Epithelial cell of esophagus (primary cell): ENCODE results near the gene ZNRF1.

Source experiments
- DNase-seq: peaks from one replicate; pipeline ENCODE4 v3.0.0; 2010; ENCODE audit warnings: low read depth
- H3K4me3 ChIP-seq: 2 replicates; pipeline ENCODE4 v1.5.1; 2011; ENCODE audit warnings: mild to moderate bottlenecking, low read length, control low read depth
- TF ChIP-seq, protein P1 (sequence below): IDR thresholded peaks from 2 replicates; pipeline ENCODE4 v1.5.1; 2011; ENCODE audit warnings: low read depth, mild to moderate bottlenecking, low read length, control low read depth, inconsistent platforms; ENCODE audit not compliant: insufficient read depth; ENCODE audit errors: missing control alignments

Gene ZNRF1

DNA sequence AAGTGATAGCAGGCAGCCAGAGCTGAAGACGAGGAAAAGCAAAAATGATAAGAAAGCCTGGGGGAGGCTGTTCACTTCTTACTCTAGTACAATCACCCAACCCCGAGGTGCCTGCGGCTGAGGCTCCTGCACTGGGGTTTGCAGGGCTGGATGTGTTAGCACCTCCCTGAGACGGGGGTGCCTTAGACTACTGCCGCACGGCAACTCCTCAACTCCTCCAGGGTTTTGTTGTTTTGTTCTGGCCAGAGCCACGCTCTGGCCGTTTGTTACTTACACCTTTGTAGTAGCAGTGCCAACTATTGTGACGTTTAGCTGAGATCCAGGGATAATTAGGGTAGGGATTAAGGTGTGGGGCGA, 66.3 kb downstream of the ZNRF1 start:
- TF ChIP-seq, protein P1, sequence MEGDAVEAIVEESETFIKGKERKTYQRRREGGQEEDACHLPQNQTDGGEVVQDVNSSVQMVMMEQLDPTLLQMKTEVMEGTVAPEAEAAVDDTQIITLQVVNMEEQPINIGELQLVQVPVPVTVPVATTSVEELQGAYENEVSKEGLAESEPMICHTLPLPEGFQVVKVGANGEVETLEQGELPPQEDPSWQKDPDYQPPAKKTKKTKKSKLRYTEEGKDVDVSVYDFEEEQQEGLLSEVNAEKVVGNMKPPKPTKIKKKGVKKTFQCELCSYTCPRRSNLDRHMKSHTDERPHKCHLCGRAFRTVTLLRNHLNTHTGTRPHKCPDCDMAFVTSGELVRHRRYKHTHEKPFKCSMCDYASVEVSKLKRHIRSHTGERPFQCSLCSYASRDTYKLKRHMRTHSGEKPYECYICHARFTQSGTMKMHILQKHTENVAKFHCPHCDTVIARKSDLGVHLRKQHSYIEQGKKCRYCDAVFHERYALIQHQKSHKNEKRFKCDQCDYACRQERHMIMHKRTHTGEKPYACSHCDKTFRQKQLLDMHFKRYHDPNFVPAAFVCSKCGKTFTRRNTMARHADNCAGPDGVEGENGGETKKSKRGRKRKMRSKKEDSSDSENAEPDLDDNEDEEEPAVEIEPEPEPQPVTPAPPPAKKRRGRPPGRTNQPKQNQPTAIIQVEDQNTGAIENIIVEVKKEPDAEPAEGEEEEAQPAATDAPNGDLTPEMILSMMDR: no peak
- no peak for DNase-seq
- no peak overlapping the region for H3K4me3 ChIP-seq

DNA sequence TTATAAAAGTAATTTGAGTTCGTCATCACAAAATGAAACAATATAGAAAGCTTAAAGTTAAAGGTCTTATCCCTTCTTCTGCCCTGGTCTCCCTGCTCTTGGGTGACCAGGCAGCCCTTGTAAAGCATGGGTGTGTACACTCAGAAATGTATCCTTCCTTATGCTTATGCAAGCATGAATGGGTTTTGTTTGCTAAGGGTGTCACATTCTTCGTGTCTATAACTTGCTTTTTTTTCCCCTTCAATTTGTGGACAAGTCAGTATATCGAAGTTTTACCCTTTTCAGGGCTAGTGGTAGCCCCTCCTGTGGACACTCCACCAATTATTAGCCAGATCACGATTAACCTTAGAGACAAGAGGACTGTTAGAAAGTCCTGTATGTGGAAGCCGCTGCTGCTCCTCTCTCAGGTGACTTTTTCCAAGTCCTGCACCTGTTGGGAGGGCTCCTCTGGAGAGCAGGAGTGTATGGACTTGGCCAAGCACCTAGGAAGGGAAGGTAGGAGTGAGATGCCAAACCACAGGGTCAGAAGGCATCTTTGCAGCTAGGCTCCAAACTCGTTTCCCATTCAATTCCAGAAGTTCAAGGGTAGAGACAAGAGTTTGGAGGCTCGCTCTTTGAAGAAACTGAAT, 66.8 kb downstream of the ZNRF1 start:
- H3K4me3 ChIP-seq: no peak overlapping the region
- DNase-seq: peak; percentile 50

DNA sequence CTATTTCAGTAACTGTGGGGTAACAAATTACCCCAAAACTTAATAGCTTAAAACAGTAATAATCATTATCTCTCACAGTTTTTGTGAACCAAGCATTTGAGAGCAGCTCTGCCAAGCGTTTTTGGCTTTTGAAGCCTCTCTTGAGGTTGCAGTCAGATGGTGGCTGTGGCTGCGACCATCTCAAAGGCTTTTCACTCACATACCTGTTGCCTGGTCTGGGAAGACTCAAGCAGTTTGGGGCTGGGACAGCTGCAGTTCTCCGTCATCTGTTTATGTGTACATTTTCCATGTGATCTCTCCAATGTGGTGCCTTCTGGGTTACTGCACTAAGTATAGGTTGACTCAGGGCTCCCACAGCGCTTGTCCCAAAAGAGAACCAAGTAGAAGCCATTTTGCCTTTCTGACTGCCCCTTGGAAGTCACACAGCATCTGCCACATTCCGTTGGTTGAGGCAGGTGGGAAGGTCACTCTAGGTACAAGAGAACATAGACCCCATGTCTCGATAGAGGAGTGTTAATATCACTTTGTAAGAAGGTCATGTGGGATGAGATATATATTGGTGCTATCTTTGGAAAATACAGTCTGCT, 68.1 kb downstream of the ZNRF1 start:
- no peak overlapping the region for H3K4me3 ChIP-seq
- TF ChIP-seq, protein P1: no peak
- no peak for DNase-seq

More for the DNA sequence above, 66.8 kb downstream of the ZNRF1 start:
- TF ChIP-seq, protein P1: no peak

DNA sequence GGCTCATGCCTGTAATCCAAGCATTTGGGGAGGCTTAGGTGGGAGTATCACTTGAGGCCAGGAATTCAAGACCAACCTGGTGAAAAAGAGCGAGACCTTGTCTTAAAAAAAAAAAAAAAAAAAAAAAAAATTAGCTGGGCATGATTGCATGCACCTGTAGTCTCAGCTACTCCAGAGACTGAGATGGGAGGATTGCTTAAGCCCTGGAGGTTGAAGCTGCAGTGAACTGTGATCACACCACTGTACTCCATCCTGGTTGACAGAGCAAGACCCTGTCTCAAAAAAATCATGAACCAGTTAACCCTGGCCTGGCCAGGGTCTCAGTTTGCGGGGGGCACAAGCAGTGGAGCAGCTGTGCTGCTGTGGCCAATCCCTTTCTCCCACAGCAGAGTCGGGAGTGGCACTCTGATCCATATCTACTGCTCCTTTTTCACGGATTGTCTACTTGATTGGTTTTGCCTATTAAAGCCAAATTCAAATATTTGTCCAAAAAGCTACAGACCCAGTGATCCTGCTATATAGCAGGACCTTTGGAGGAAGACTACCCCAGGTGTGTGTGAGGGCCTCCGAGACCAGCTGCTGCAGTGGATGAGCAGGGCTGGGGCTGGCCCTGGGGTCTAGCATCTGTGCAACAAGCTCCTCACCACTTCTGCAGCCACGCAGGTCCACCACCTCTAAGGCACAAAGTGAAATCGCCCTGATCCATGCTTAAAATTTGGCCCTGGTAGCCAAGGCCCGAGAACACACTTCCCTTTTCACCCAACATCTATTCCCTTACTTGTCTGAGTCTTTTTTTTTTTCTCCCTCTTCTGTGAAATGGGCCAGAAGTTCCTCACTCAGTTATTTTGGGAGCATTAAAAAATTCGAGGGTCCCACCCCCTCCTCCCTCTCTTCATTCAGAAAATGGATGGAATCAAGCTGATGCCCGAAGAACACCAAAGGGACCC, 69.5 kb downstream of the ZNRF1 start:
- no peak for DNase-seq
- no peak overlapping the region for H3K4me3 ChIP-seq
- TF ChIP-seq, protein P1: no peak

DNA sequence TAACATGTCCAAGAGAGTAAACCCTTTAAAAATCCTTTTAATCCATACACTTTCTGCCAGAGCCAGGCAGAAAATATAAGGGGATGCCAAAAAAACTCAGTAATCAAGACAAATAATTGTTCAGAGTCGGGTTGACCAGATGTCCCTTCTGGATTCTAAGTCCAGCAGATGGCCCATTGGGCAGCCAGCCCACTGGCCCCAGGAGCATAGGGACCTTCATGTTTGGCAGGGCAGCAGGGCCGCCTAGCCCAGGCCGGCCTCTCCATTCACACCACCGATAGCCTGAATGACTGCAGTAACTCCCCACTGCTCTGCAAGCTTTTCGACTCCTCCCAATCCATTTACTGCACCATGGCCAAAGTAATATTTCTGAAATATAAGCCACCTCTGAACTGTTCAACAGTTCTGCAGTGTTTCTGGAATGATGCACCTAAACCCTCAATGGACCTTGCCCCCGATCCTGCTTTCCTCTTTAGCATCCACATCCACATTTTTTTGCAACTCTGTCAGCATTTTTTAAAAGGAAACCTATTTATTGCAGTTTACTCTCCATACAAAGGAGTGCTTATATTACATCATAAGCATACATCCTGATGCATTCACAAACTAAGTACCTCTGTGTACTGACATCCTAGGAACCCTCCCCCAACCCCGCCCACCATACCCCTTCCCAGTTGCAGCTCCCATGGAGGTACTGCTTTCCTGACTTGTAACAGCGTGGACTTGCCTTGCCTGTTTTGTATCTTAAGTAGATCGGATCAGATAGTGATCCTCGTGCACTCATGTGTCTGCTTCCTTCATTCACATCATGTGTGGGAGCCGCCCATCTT, 71.4 kb downstream of the ZNRF1 start:
- no peak overlapping the region for H3K4me3 ChIP-seq
- TF ChIP-seq, protein P1: no peak
- no peak for DNase-seq

DNA sequence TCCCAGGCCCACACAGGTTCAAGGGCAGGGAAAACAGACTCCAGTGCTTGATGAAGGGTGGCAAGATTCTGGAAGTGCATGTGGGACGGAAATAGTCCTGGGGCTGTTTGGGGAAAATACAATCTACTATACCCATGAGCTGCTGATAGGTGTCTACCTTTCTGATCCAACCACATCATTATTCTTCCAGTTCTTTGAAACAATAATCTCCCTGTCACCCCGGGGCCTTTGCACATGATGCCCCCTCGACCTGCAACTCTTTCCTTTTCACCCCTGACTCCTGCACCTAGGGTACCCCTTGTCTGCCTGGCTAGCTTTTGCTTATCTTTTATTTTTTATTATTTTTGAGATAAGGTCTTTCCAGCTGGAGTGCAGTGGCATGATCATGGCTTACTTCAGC, 72.8 kb downstream of the ZNRF1 start:
- TF ChIP-seq, protein P1: no peak
- no peak for DNase-seq
- H3K4me3 ChIP-seq: no peak overlapping the region
